H1 (cell line): ENCODE measurements around the gene F5. TPM values are rescaled to one million over a fixed set of nuclear protein-coding genes. Genes with fewer than 3 reads are reported as not detected.

Source experiments
- TAF1 ChIP-seq: IDR thresholded peaks from 2 replicates; pipeline ENCODE4 v1.6.1; 2011; ENCODE audit warnings: mild to moderate bottlenecking, low read depth, low read length
- polyA plus RNA-seq, 7 experiments: library from polyadenylated mRNA; depleted of rRNA in 3 of 7; stranded (reverse) in 5 of 7; unstranded in 2 of 7; fragments of >200 nt in 5 of 7; fragments of 200-250 nt in 2 of 7; gene quantifications; 1 replicate in 5 of 7; 2 replicates in 1 of 7; 4 replicates in 1 of 7; pipeline versions ENCODE4 v1.2.1 to v1.2.3, GENCODE V29; 2011 to 2013; ENCODE audit warnings: missing spikeins in 2 of 7, mixed read lengths in 2 of 7
- total RNA-seq: library from RNA; stranded (reverse); fragmentation: NEBNext Ultra II Directional; extraction: Animal tissue kit (Norgen Biotek cat#: 25700); gene quantifications from 2 replicates; pipeline ENCODE4 v1.2.1, GENCODE V29; 2021
- TF ChIP-seq, protein P1 (sequence below): IDR thresholded peaks from 2 replicates; pipeline ENCODE4 v1.6.1; 2011; ENCODE audit warnings: low read length, improper control_type of control experiment

The F5 gene
- total and polyA plus RNA-seq, 2 of the 8 experiments (the other 6 are each of a cell fraction or from before 2014, with no cell fraction given) = 0.04 to 0.06 TPM

DNA sequence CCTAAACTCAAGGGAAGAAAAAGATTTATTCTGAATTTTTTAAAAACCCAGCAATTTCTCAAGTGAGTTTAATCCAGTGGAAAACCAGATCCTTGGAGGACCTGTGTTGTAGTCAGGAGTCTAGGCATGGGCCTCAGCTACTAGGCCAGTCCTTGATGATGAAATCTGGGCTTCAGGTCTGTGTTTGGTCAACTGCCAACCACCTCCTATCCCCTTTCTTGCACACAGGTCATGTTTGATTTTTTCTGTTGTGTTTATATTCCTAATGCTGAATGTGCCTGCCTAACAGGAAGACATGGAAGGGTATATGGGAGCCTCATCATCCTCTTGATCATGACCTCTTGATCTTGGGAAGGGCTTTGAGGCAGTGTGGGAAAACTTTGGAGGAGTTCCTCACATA lies 62.4 kb downstream of the F5 start (continued):
- TF ChIP-seq, protein P1, sequence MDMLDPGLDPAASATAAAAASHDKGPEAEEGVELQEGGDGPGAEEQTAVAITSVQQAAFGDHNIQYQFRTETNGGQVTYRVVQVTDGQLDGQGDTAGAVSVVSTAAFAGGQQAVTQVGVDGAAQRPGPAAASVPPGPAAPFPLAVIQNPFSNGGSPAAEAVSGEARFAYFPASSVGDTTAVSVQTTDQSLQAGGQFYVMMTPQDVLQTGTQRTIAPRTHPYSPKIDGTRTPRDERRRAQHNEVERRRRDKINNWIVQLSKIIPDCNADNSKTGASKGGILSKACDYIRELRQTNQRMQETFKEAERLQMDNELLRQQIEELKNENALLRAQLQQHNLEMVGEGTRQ = no peak
- no peak for TF ChIP-seq TAF1
